Spleen (tissue), 11 donors: ENCODE measurements around the gene SLC39A2. TPM values are rescaled to one million over a fixed set of nuclear protein-coding genes. Genes with fewer than 3 reads are reported as not detected.

ENCODE experiments used
- DNase-seq: peaks from one replicate; pipeline ENCODE4 v3.0.0-alpha.2; 2020
- H3K27ac ChIP-seq, 8 donors: fragments of 200-600 bp; sonication (generic) in 7 of 8; 1 replicate in 4 of 8; 2 replicates in 4 of 8; pipeline versions ENCODE4 v1.5.0 to v1.8.0; 2016 to 2021; ENCODE audit warnings: inconsistent platforms in 4 of 8, mild to moderate bottlenecking in 4 of 8, moderate library complexity in 1 of 8
- H3K27me3 ChIP-seq, 7 donors: fragments of 200-600 bp; sonication (generic) in 6 of 7; replicated peaks in 1 of 7; 1 replicate in 4 of 7; 2 replicates in 3 of 7; pipeline versions ENCODE4 v1.5.0 to v1.8.0; 2016 to 2021; ENCODE audit warnings: inconsistent platforms in 3 of 7, mild to moderate bottlenecking in 1 of 7
- H3K36me3 ChIP-seq, 6 donors: fragments of 200-600 bp; sonication (generic) in 5 of 6; 1 replicate in 4 of 6; 2 replicates in 2 of 6; pipeline versions ENCODE4 v1.5.0 to v1.8.0; 2016 to 2021; ENCODE audit warnings: inconsistent platforms in 2 of 6
- H3K4me1 ChIP-seq, 6 donors: fragments of 200-600 bp; sonication (generic) in 5 of 6; 1 replicate in 3 of 6; 2 replicates in 3 of 6; pipeline versions ENCODE4 v1.5.0 to v1.8.0; 2016 to 2021; ENCODE audit warnings: inconsistent platforms in 3 of 6
- H3K4me3 ChIP-seq, 8 donors: fragments of 200-600 bp; sonication (generic) in 7 of 8; 1 replicate in 4 of 8; 2 replicates in 4 of 8; pipeline versions ENCODE4 v1.5.0 to v1.8.0; 2016 to 2021; ENCODE audit warnings: inconsistent platforms in 4 of 8, mild to moderate bottlenecking in 4 of 8, moderate library complexity in 2 of 8
- H3K9me3 ChIP-seq, 8 donors: fragments of 200-600 bp; sonication (generic) in 7 of 8; 1 replicate in 4 of 8; 2 replicates in 4 of 8; pipeline versions ENCODE4 v1.5.0 to v1.8.0; 2016 to 2021; ENCODE audit warnings: inconsistent platforms in 4 of 8
- CTCF ChIP-seq, 11 experiments: fragments of 200-600 bp in 7 of 11; fragments of 450-650 bp in 4 of 11; sonication (generic) in 4 of 11; IDR thresholded peaks in 8 of 11; conservative IDR thresholded peaks in 3 of 11; 1 replicate in 7 of 11; 2 replicates in 4 of 11; pipeline versions ENCODE4 v1.4.0 to v1.8.0; 2016 to 2021; ENCODE audit warnings: antibody characterized with exemption in 11 of 11, inconsistent platforms in 4 of 11, mild to moderate bottlenecking in 1 of 11
- POLR2A ChIP-seq, 3 donors: fragments of 450-650 bp; IDR thresholded peaks; one replicate each; pipeline ENCODE4 v1.5.1; 2017; ENCODE audit warnings: antibody characterized with exemption in 3 of 3, mild to moderate bottlenecking in 1 of 3
- POLR2AphosphoS5 ChIP-seq, 3 donors: sonication (generic); formaldehyde crosslinking; IDR thresholded peaks; one replicate each; pipeline ENCODE4 v1.5.1; 2017; ENCODE audit warnings: antibody characterized with exemption in 3 of 3
- WGBS, 5 donors: extraction: QIAGEN DNeasy Blood & Tissue Kit in 3 of 5; methylation state at CpG; one replicate each; pipeline versions ENCODE4 v1.1.5 to v1.1.7; 2013 to 2018; 5-methylcytosine and 5-hydroxymethylcytosine counted together
- intact Hi-C: fragments of 100-400 bp; cut with DNase I; formaldehyde crosslinking; loops from one replicate; pipeline ENCODE4 v1.15.0; 2023; ENCODE audit warnings: low total_unique reads
- polyA plus RNA-seq, 3 donors: library from polyadenylated mRNA; stranded (reverse); fragments of 200-250 nt; gene quantifications; one replicate each; pipeline ENCODE4 v1.2.1, GENCODE V29; 2013
- total RNA-seq, 7 donors: library from RNA; depleted of rRNA in 3 of 7; stranded (reverse); fragments of >200 nt in 3 of 7; fragmentation: NEBNext Ultra II Directional in 4 of 7; extraction: Animal tissue kit (Norgen Biotek cat#: 25700) in 4 of 7; gene quantifications; one replicate each; pipeline versions ENCODE4 v1.1.0 to v1.2.1, GENCODE V29; 2016 to 2021
- donor health status: healthy with polysubstance abuse.
- donor health status: DM: no; HTN: no; CAD: no; lungs with moderate emphysema.
- donor health status: DM: no; HTN: no; CAD: no.
- donor health status: Bipolar disorder and iron deficiency.
- donor health status: healthy.
- donor health status: DM: no; HTN: no; CAD: no.
- donor health status: DM: yes; HTN: yes; CAD: no.

SLC39A2 gene
- total and polyA plus RNA-seq, 10 donors, result 0.06 to 0.23 (median 0.16) TPM; not detected in 6

- H3K4me1 ChIP-seq, result peaks cover 16 to 46% (median 35%) of the 10 kb centered on the region in 6 donors
- H3K9me3 ChIP-seq, result no peaks in the 10 kb centered on the region
- H3K27ac ChIP-seq, result peak overlapping the region; percentile 58 to 89 (median 86)
- H3K36me3 ChIP-seq, result peaks cover 0 to 35% (median 29%) of the 10 kb centered on the region in 6 donors
- no peak for TF ChIP-seq POLR2AphosphoS5 (IDR thresholded peaks at IDR 0.05)
- no peak for TF ChIP-seq POLR2A (IDR thresholded peaks at IDR 0.05)
- no peak for TF ChIP-seq CTCF (IDR thresholded peaks at IDR 0.05 in 8 of 11, conservative IDR thresholded peaks at IDR 0.05 in 3 of 11)
- peak overlapping the region in 7 of 8 donors; percentile 76 to 99 (median 93) for H3K4me3 ChIP-seq
- 0 to 2% (median 1%) methylated on average over 11 of the region's 11 CpGs for WGBS, 5 donors
- intact Hi-C loops, result no loop called here
- no peak for DNase-seq
- H3K27me3 ChIP-seq, result no peaks in the 10 kb centered on the region
These were observed 9.7 kb upstream of the SLC39A2 start for GRCh38 chr14:20989471-20989786.

GRCh38 chr14:20989787-20990600 is 9.1 kb upstream of the SLC39A2 start, which contains the start of gene METTL17:
Gene METTL17 (plus strand): TSS chr14:20989980. CDS start chr14:20990003, 23 bp downstream.
- peak within 1 kb of the TSS; percentile 66 to 99 (median 88) for H3K4me3 ChIP-seq
- no peaks in the 10 kb centered on the region for H3K27me3 ChIP-seq
- intact Hi-C loops, result no loop called here
- WGBS, 5 donors, result 0 to 1% (median 1%) methylated on average over 40 to 42 of the region's 42 CpGs
- TF ChIP-seq CTCF (IDR thresholded peaks at IDR 0.05 in 8 of 11, conservative IDR thresholded peaks at IDR 0.05 in 3 of 11) (peak in 6 of 11 experiments; percentile 5 to 41 (median 24)), POLR2AphosphoS5 (IDR thresholded peaks at IDR 0.05) (peak; percentile 86 to 92 (median 88)), POLR2A (IDR thresholded peaks at IDR 0.05) (no peak)
- peak; percentile 94 for DNase-seq
- H3K9me3 ChIP-seq, result no peaks in the 10 kb centered on the region
- H3K36me3 ChIP-seq, result peaks cover 0 to 41% (median 35%) of the 10 kb centered on the region in 6 donors
- peaks cover 16 to 46% (median 35%) of the 10 kb centered on the region in 6 donors for H3K4me1 ChIP-seq
- peak within 1 kb of the TSS; percentile 58 to 89 (median 86) for H3K27ac ChIP-seq

GRCh38 chr14:20996521-20996920 is 2.6 kb upstream of the SLC39A2 start:
- TF ChIP-seq POLR2A (IDR thresholded peaks at IDR 0.05), result no peak
- peak in 1 of 3 donors; percentile 17 for TF ChIP-seq POLR2AphosphoS5 (IDR thresholded peaks at IDR 0.05)
- TF ChIP-seq CTCF (IDR thresholded peaks at IDR 0.05 in 8 of 11, conservative IDR thresholded peaks at IDR 0.05 in 3 of 11), result no peak
- no peak for DNase-seq
- 89 to 96% (median 92%) methylated on average over 14 of the region's 14 CpGs for WGBS, 5 donors
- Histone ChIP-seq H3K9me3 (no peaks in the 10 kb centered on the region), H3K4me1 (peaks cover 1 to 13% (median 8%) of the 10 kb centered on the region in 6 donors), H3K36me3 (peaks cover 2 to 69% (median 60%) of the 10 kb centered on the region in 6 donors), H3K27me3 (no peaks in the 10 kb centered on the region), H3K4me3 (no peak overlapping the region), H3K27ac (no peak overlapping the region)
- intact Hi-C loops, result no loop called here

- Histone ChIP-seq H3K27ac (no peak overlapping the region), H3K36me3 (peaks cover 2 to 63% (median 54%) of the 10 kb centered on the region in 6 donors), H3K9me3 (no peaks in the 10 kb centered on the region), H3K4me1 (peaks cover 0 to 7% (median 2%) of the 10 kb centered on the region in 6 donors), H3K4me3 (no peak overlapping the region), H3K27me3 (no peaks in the 10 kb centered on the region)
- 66 to 92% (median 80%) methylated on average over 4 of the region's 4 CpGs for WGBS, 5 donors
- TF ChIP-seq POLR2A (IDR thresholded peaks at IDR 0.05) (no peak), POLR2AphosphoS5 (IDR thresholded peaks at IDR 0.05) (no peak), CTCF (IDR thresholded peaks at IDR 0.05 in 8 of 11, conservative IDR thresholded peaks at IDR 0.05 in 3 of 11) (no peak)
- intact Hi-C loops, result no loop called here
- DNase-seq, result no peak
These were observed 2.0 kb upstream of the SLC39A2 start for GRCh38 chr14:20997115-20997514.
